B cell (primary cell): ENCODE measurements around the gene INTS7. TPM values are rescaled to one million over a fixed set of nuclear protein-coding genes. Genes with fewer than 3 reads are reported as not detected.

ENCODE experiments used
- ATAC-seq: fragments of 200-7000 bp; cut with Tn5 transposase; one replicate; pipeline ENCODE4 v1.10.0; 2021; ENCODE audit warnings: low read depth, mild to moderate bottlenecking, moderate number of reproducible peaks, moderate library complexity
- CTCF ChIA-PET: fragments of 350-600 bp; sonication (Branson Sonifier 250); formaldehyde crosslinking; loops from one replicate; lab custom pipeline; 2021; ENCODE audit warnings: antibody characterized with exemption, inconsistent platforms; lab: Charles Lee
- POLR2A ChIA-PET: fragments of 350-600 bp; sonication (Branson Sonifier 250); formaldehyde crosslinking; loops from one replicate; lab custom pipeline; 2021; ENCODE audit warnings: antibody characterized with exemption; lab: Charles Lee
- DNase-seq: peaks from one replicate; pipeline ENCODE4 v3.0.0; 2013
- H2AFZ ChIP-seq: 2 replicates; pipeline ENCODE4 v1.6.1; 2012; ENCODE audit warnings: mild to moderate bottlenecking, low read depth, low read length; ENCODE audit not compliant: insufficient read depth, poor library complexity, severe bottlenecking
- H3K27ac ChIP-seq, 2 donors: 1 replicate in 1 of 2; 2 replicates in 1 of 2; pipeline ENCODE4 v1.5.1; 2012 to 2013; ENCODE audit warnings: low read length in 2 of 2, mild to moderate bottlenecking in 2 of 2, moderate library complexity in 1 of 2
- H3K27me3 ChIP-seq, 4 experiments: fragments of 200-600 bp in 1 of 4; sonication (generic) in 1 of 4; replicated peaks in 1 of 4; 1 replicate in 2 of 4; 2 replicates in 2 of 4; pipeline versions ENCODE4 v1.6.1 to v1.7.0; 2013 to 2016; ENCODE audit warnings: low read length in 3 of 4, mild to moderate bottlenecking in 2 of 4, mixed read lengths in 1 of 4, moderate library complexity in 1 of 4; ENCODE audit not compliant: insufficient read depth in 4 of 4, control insufficient read depth in 3 of 4; ENCODE audit errors: control extremely low read depth in 1 of 4
- H3K36me3 ChIP-seq, 2 experiments: replicated peaks in 1 of 2; 1 replicate in 1 of 2; 2 replicates in 1 of 2; pipeline versions ENCODE4 v1.6.1 to v1.7.1; 2013; ENCODE audit warnings: low read length in 1 of 2; ENCODE audit not compliant: insufficient read depth in 2 of 2, control insufficient read depth in 1 of 2; ENCODE audit errors: control extremely low read depth in 1 of 2, extremely low read depth in 1 of 2
- H3K4me1 ChIP-seq, 2 donors: fragments of 200-600 bp in 1 of 2; sonication (generic) in 1 of 2; 1 replicate in 1 of 2; 2 replicates in 1 of 2; pipeline versions ENCODE4 v1.5.1 to v1.6.1; 2013 to 2017; ENCODE audit warnings: low read length in 2 of 2; ENCODE audit not compliant: control insufficient read depth in 2 of 2, insufficient read depth in 2 of 2
- H3K4me2 ChIP-seq: replicated peaks from 2 replicates; pipeline ENCODE3; 2012; ENCODE audit warnings: mild to moderate bottlenecking, low read depth, low read length; ENCODE audit not compliant: poor library complexity, severe bottlenecking
- H3K4me3 ChIP-seq, 5 experiments: fragments of 200-600 bp in 1 of 5; sonication (generic) in 1 of 5; 1 replicate in 3 of 5; 2 replicates in 2 of 5; pipeline versions ENCODE4 v1.5.1 to v1.7.0; 2011 to 2016; ENCODE audit warnings: low read length in 4 of 5, mild to moderate bottlenecking in 4 of 5, low read depth in 2 of 5, control low read depth in 1 of 5, moderate library complexity in 1 of 5; ENCODE audit not compliant: insufficient read depth in 1 of 5; ENCODE audit errors: control extremely low read depth in 1 of 5, extremely low read depth in 1 of 5
- H3K79me2 ChIP-seq: fragments of 200-600 bp; sonication (generic); one replicate; pipeline ENCODE4 v1.6.0; 2016; ENCODE audit warnings: low read length; ENCODE audit not compliant: control insufficient read depth, insufficient read depth
- H3K9ac ChIP-seq: fragments of 200-600 bp; sonication (generic); 2 replicates; pipeline ENCODE4 v1.6.1; 2017; ENCODE audit warnings: mild to moderate bottlenecking, low read length, moderate library complexity
- H3K9me3 ChIP-seq, 3 donors: one replicate each; pipeline versions ENCODE4 v1.6.1 to v1.7.1; 2013; ENCODE audit warnings: low read length in 2 of 3; ENCODE audit not compliant: control insufficient read depth in 2 of 3, insufficient read depth in 1 of 3; ENCODE audit errors: control extremely low read depth in 1 of 3
- H4K20me1 ChIP-seq: 2 replicates; pipeline ENCODE4 v1.6.0; 2012; ENCODE audit warnings: mild to moderate bottlenecking, low read length; ENCODE audit not compliant: insufficient read depth, control insufficient read depth, poor library complexity, severe bottlenecking
- H3K27ac Mint-ChIP-seq: one replicate; pipeline ENCODE4 v1.8.0; 2021; ENCODE audit warnings: mixed read lengths
- H3K27me3 Mint-ChIP-seq: one replicate; pipeline ENCODE4 v1.8.0; 2021; ENCODE audit warnings: mixed read lengths
- H3K4me1 Mint-ChIP-seq: one replicate; pipeline ENCODE4 v1.8.0; 2021; ENCODE audit warnings: mixed read lengths
- H3K4me3 Mint-ChIP-seq: one replicate; pipeline ENCODE4 v1.8.0; 2021; ENCODE audit warnings: mixed read lengths
- H3K9me3 Mint-ChIP-seq: one replicate; pipeline ENCODE4 v1.8.0; 2022; ENCODE audit warnings: mixed read lengths; ENCODE audit not compliant: insufficient read depth
- EZH2 ChIP-seq: IDR thresholded peaks from 2 replicates; pipeline ENCODE4 v1.6.1; 2012; ENCODE audit warnings: borderline replicate concordance, low read depth, mild to moderate bottlenecking, moderate library complexity, low read length; ENCODE audit not compliant: insufficient read depth, poor library complexity, severe bottlenecking
- WGBS: methylation state at CpG from one replicate; pipeline ENCODE4 v1.1.5; 2013; ENCODE audit warnings: missing lambda C conversion rate; ENCODE audit not compliant: insufficient coverage; 5-methylcytosine and 5-hydroxymethylcytosine counted together
- intact Hi-C: fragments of 100-400 bp; cut with micrococcal nuclease; formaldehyde crosslinking; loops from one replicate; pipeline ENCODE4 v1.10.0; 2022
- polyA plus RNA-seq: library from polyadenylated mRNA; depleted of rRNA; stranded (reverse); fragments of >200 nt; gene quantifications from 2 replicates; pipeline ENCODE4 v1.2.3, GENCODE V29; 2012
- total RNA-seq, 2 donors: library from RNA; stranded (reverse); fragments of 120-200 nt in 1 of 2; gene quantifications; 1 replicate in 1 of 2; 2 replicates in 1 of 2; pipeline versions ENCODE4 v1.2.3 to v1.2.4, GENCODE V29; 2013 to 2022
- TF ChIP-seq, protein P1 (sequence below): fragments of 200-600 bp; IDR thresholded peaks from one replicate; pipeline ENCODE4 v1.8.0; 2022; ENCODE audit warnings: antibody characterized with exemption, mild to moderate bottlenecking

The INTS7 gene
- total and polyA plus RNA-seq, 2 donors (not counting 1 experiment from before 2014, with no cell fraction given): 8.3 to 19.2 TPM

GRCh38 chr1:212021563-212021962, 13.8 kb downstream of the INTS7 start:
- intact Hi-C loops: no loop called here
- no peak overlapping the region for H3K4me3 Mint-ChIP-seq
- WGBS: no CpG with 5 or more reads among the region's 2 CpGs

GRCh38 chr1:212020975-212021374, 14.4 kb downstream of the INTS7 start:
- WGBS: no CpG with 5 or more reads among the region's 2 CpGs
- no peak for ATAC-seq

More at GRCh38 chr1:212021563-212021962, 13.8 kb downstream of the INTS7 start:
- CTCF ChIA-PET: interaction anchor here (1.1 kb wide), 2 partner anchors 8 to 13 kb away, joined by 4 to 7 read pairs; partner anchors contain the start of genes DTL and INTS7
- Mint-ChIP-seq H3K27me3 (no peaks in the 10 kb centered on the region), H3K4me1 (peaks cover under 1% of the 10 kb centered on the region), H3K27ac (no peak overlapping the region), H3K9me3 (peaks cover 2% of the 10 kb centered on the region)
- TF ChIP-seq EZH2: no peak
- TF ChIP-seq, protein P1, sequence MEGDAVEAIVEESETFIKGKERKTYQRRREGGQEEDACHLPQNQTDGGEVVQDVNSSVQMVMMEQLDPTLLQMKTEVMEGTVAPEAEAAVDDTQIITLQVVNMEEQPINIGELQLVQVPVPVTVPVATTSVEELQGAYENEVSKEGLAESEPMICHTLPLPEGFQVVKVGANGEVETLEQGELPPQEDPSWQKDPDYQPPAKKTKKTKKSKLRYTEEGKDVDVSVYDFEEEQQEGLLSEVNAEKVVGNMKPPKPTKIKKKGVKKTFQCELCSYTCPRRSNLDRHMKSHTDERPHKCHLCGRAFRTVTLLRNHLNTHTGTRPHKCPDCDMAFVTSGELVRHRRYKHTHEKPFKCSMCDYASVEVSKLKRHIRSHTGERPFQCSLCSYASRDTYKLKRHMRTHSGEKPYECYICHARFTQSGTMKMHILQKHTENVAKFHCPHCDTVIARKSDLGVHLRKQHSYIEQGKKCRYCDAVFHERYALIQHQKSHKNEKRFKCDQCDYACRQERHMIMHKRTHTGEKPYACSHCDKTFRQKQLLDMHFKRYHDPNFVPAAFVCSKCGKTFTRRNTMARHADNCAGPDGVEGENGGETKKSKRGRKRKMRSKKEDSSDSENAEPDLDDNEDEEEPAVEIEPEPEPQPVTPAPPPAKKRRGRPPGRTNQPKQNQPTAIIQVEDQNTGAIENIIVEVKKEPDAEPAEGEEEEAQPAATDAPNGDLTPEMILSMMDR: no peak
- DNase-seq (no peak), ATAC-seq (no peak)
- H3K9ac ChIP-seq: no peak overlapping the region
- peaks cover 0 to 4% (median 0%) of the 10 kb centered on the region in 3 donors for H3K9me3 ChIP-seq
- peaks cover 4% of the 10 kb centered on the region for H4K20me1 ChIP-seq
- peaks cover 19% of the 10 kb centered on the region for H3K79me2 ChIP-seq
- H3K36me3 ChIP-seq: peaks cover 0 to 3% of the 10 kb centered on the region in 2 experiments
- H2AFZ ChIP-seq: no peak overlapping the region
- no peak overlapping the region for H3K27ac ChIP-seq
- POLR2A ChIA-PET: no interaction called here
- H3K4me1 ChIP-seq: no peaks in the 10 kb centered on the region
- no peak overlapping the region for H3K4me2 ChIP-seq
- no peak overlapping the region for H3K4me3 ChIP-seq
- no peaks in the 10 kb centered on the region for H3K27me3 ChIP-seq

More at GRCh38 chr1:212020975-212021374, 14.4 kb downstream of the INTS7 start:
- H3K36me3 ChIP-seq: peaks cover 0 to 6% of the 10 kb centered on the region in 2 experiments
- Mint-ChIP-seq H3K4me3 (no peak overlapping the region), H3K27me3 (no peaks in the 10 kb centered on the region), H3K27ac (no peak overlapping the region), H3K9me3 (peaks cover 2% of the 10 kb centered on the region), H3K4me1 (no peaks in the 10 kb centered on the region)
- peaks cover 13% of the 10 kb centered on the region for H3K79me2 ChIP-seq
- POLR2A ChIA-PET: no interaction called here
- no peak overlapping the region for H2AFZ ChIP-seq
- CTCF ChIA-PET: interaction anchor here (1.1 kb wide), 1 partner anchor 14 kb away, joined by 7 read pairs; the partner anchor contains the start of genes DTL and INTS7
- no peaks in the 10 kb centered on the region for H3K27me3 ChIP-seq
- no peak overlapping the region for H3K4me3 ChIP-seq
- no peak overlapping the region for H3K4me2 ChIP-seq
- H3K4me1 ChIP-seq: no peaks in the 10 kb centered on the region
- H3K27ac ChIP-seq: no peak overlapping the region
- no peak for DNase-seq
- H3K9me3 ChIP-seq: peaks cover 0 to 4% (median 0%) of the 10 kb centered on the region in 3 donors
- intact Hi-C loops: no loop called here
- no peaks in the 10 kb centered on the region for H4K20me1 ChIP-seq
- no peak overlapping the region for H3K9ac ChIP-seq
- TF ChIP-seq EZH2: no peak
- TF ChIP-seq, protein P1: no peak
